ENCODE results near the gene PLEKHJ1.
A peak's percentile ranks its signal among the peaks of the same experiment; 100 is the strongest.

DNA sequence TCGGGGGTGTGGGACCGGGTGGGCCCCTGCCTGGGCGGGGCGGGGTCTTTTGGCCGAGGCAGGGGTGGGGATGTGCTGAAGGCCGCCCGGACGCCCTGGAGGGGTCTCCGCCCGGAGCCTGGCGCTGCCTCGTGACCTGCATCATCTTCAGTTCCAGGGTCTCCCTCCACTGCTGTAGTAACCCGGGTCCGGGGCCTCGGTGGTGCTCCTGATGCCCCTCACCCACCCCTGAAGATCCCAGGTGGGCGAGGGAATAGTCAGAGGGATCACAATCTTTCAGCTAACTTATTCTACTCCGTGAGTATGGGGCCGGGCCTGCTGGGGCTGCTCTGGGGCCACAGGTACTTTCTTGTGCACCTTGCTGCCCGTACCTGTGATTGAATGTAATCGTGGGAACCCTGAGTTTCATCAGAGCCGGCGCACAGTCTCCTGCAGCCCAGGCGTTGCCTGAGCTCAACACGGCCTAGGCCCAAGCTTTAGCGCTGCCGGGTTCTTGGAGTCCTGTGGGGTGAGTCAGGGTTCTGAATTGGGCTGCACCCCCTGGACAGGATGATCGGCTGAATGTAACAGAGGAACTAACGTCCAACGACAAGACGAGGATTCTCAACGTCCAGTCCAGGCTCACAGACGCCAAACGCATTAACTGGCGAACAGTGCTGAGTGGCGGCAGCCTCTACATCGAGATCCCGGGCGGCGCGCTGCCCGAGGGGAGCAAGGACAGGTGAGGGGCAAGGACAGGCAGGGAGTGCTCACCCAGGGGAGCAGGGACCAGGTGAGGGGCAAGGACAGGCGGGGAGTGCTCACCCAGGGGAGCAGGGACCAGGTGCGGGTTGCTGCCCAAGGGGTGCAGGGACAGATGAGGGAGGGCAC is 35.3 kb upstream of the PLEKHJ1 start:
- TF ChIP-seq, protein P1, sequence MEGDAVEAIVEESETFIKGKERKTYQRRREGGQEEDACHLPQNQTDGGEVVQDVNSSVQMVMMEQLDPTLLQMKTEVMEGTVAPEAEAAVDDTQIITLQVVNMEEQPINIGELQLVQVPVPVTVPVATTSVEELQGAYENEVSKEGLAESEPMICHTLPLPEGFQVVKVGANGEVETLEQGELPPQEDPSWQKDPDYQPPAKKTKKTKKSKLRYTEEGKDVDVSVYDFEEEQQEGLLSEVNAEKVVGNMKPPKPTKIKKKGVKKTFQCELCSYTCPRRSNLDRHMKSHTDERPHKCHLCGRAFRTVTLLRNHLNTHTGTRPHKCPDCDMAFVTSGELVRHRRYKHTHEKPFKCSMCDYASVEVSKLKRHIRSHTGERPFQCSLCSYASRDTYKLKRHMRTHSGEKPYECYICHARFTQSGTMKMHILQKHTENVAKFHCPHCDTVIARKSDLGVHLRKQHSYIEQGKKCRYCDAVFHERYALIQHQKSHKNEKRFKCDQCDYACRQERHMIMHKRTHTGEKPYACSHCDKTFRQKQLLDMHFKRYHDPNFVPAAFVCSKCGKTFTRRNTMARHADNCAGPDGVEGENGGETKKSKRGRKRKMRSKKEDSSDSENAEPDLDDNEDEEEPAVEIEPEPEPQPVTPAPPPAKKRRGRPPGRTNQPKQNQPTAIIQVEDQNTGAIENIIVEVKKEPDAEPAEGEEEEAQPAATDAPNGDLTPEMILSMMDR (IDR thresholded peaks at IDR 0.05): no peak
- TF ChIP-seq POLR2A (IDR thresholded peaks at IDR 0.05): peak in 1 of 2 donors; percentile 71

Data from adrenal gland (tissue), 5 donors.